ENCODE results near the gene KRI1. TPM values are rescaled to one million over a fixed set of nuclear protein-coding genes. Genes with fewer than 3 reads are reported as not detected.
"Not testable (repeated sequence)": the region's sequence is repeated elsewhere in the genome, so short reads cannot be mapped to it uniquely, and the experiment has no call there.

Gene KRI1
- total RNA-seq, 1 experiment from 2014 or later: 57.4 TPM

DNA sequence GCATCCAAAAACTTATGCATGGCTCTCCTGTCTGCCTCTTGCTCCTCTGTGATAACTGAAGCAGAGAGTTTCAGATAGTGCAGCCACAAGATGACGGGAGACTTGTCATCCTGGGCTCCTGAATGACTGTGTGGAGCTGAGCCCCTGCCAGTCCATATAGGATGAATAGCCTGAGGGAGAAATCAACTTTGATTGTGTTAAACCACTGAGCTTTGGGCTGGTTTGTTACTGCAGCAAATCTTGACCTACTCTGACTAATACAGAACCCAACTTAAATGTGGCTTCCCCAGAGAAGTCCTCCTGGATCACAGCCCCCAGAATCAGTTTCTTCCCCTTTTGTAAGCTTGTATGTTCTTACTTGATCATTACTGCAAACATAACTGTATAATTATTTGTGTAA, 33.4 kb downstream of the KRI1 start:
- peaks cover 16% of the 10 kb centered on the region for H3K27me3 Mint-ChIP-seq (ENCODE audit: low read depth)
- no peak overlapping the region for H3K23ac ChIP-seq (ENCODE audit: insufficient read length, low read depth, low read length)
- no peak overlapping the region for H3K4me3 Mint-ChIP-seq
- H3K36me3 Mint-ChIP-seq (ENCODE audit: insufficient read depth in 1 of 3, low read depth in 3 of 3): no peaks in the 10 kb centered on the region
- no peak overlapping the region for H2BK15ac ChIP-seq (ENCODE audit: low read depth, low read length)
- no peak overlapping the region for H2AK5ac ChIP-seq (ENCODE audit: insufficient read length, low read length)
- no peak overlapping the region for H2BK20ac ChIP-seq (ENCODE audit: low read depth, low read length, poor library complexity, severe bottlenecking)
- H3K4me1 ChIP-seq (ENCODE audit: insufficient read depth, low read length): no peaks in the 10 kb centered on the region
- H3K4me1 Mint-ChIP-seq: no peaks in the 10 kb centered on the region
- no peak overlapping the region for H3K27ac ChIP-seq (ENCODE audit: insufficient read length, low read depth, low read length)
- H3K4ac ChIP-seq (ENCODE audit: low read depth, low read length): no peak overlapping the region
- H3K9ac ChIP-seq (ENCODE audit: extremely low read depth, insufficient read length, low read length): no peak overlapping the region
- WGBS (ENCODE audit: extremely low coverage, insufficient read length, low lambda C conversion rate): no CpG with 5 or more reads among the region's 1 CpG
- no peak overlapping the region for H4K91ac ChIP-seq (ENCODE audit: insufficient read length, low read depth, low read length)
- H3K18ac ChIP-seq (ENCODE audit: insufficient read length, low read depth, low read length): no peak overlapping the region
- H4K5ac ChIP-seq (ENCODE audit: insufficient read length, low read depth, low read length): no peak overlapping the region
- no peak overlapping the region for H2AFZ ChIP-seq (ENCODE audit: low read length)
- H4K8ac ChIP-seq (replicated peaks; ENCODE audit: insufficient read length, low read depth, low read length): no peak overlapping the region
- no peak overlapping the region for H3K56ac ChIP-seq (ENCODE audit: insufficient read length, low read depth, low read length)
- H3K9me3 ChIP-seq (ENCODE audit: control insufficient read depth, low read depth, low read length): no peaks in the 10 kb centered on the region
- no peak overlapping the region for H3K4me2 ChIP-seq (ENCODE audit: insufficient read depth, insufficient read length, low read length)
- H3K27me3 ChIP-seq (ENCODE audit: insufficient read depth, low read length): no peaks in the 10 kb centered on the region
- no peak overlapping the region for H2BK12ac ChIP-seq (ENCODE audit: insufficient read length, low read depth, low read length)
- no peaks in the 10 kb centered on the region for H3K79me2 ChIP-seq (ENCODE audit: insufficient read depth, low read length)
- H2BK120ac ChIP-seq (ENCODE audit: low read depth, low read length, poor library complexity, severe bottlenecking): no peak overlapping the region
- H4K20me1 ChIP-seq (ENCODE audit: control insufficient read depth, insufficient read depth, insufficient read length): no peaks in the 10 kb centered on the region
- no peaks in the 10 kb centered on the region for H3K79me1 ChIP-seq (ENCODE audit: insufficient read depth, low read depth, low read length, poor library complexity, severe bottlenecking)
- no peak overlapping the region for H3K14ac ChIP-seq (ENCODE audit: insufficient read depth, low read length)
- no peaks in the 10 kb centered on the region for H3K9me3 Mint-ChIP-seq
- no peak overlapping the region for H3T11ph ChIP-seq (ENCODE audit: low read length)
- DNase-seq: no peak
- H3K27ac Mint-ChIP-seq: no peak overlapping the region
- no peak overlapping the region for H2BK5ac ChIP-seq (ENCODE audit: insufficient read length, low read length)
- H3K23me2 ChIP-seq (ENCODE audit: insufficient read length, low read depth, low read length, poor library complexity, severe bottlenecking): no peaks in the 10 kb centered on the region
- TF ChIP-seq, protein P1, sequence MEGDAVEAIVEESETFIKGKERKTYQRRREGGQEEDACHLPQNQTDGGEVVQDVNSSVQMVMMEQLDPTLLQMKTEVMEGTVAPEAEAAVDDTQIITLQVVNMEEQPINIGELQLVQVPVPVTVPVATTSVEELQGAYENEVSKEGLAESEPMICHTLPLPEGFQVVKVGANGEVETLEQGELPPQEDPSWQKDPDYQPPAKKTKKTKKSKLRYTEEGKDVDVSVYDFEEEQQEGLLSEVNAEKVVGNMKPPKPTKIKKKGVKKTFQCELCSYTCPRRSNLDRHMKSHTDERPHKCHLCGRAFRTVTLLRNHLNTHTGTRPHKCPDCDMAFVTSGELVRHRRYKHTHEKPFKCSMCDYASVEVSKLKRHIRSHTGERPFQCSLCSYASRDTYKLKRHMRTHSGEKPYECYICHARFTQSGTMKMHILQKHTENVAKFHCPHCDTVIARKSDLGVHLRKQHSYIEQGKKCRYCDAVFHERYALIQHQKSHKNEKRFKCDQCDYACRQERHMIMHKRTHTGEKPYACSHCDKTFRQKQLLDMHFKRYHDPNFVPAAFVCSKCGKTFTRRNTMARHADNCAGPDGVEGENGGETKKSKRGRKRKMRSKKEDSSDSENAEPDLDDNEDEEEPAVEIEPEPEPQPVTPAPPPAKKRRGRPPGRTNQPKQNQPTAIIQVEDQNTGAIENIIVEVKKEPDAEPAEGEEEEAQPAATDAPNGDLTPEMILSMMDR (conservative IDR thresholded peaks at IDR 0.05): no peak

GRCh38 chr19:10526887-10527286, 38.9 kb downstream of the KRI1 start:
- H3K14ac ChIP-seq (ENCODE audit: insufficient read depth, low read length); H3K23ac ChIP-seq (ENCODE audit: insufficient read length, low read depth, low read length); H3K9ac ChIP-seq (ENCODE audit: extremely low read depth, insufficient read length, low read length); H3K27me3 Mint-ChIP-seq (ENCODE audit: low read depth); H2AFZ ChIP-seq (ENCODE audit: low read length); H3K9me3 Mint-ChIP-seq; H2BK12ac ChIP-seq (ENCODE audit: insufficient read length, low read depth, low read length); H2BK5ac ChIP-seq (ENCODE audit: insufficient read length, low read length); H3K4me3 Mint-ChIP-seq; H3K56ac ChIP-seq (ENCODE audit: insufficient read length, low read depth, low read length); H2BK15ac ChIP-seq (ENCODE audit: low read depth, low read length); H3K27me3 ChIP-seq (ENCODE audit: insufficient read depth, low read length); H3K18ac ChIP-seq (ENCODE audit: insufficient read length, low read depth, low read length); H3K4ac ChIP-seq (ENCODE audit: low read depth, low read length); H3K27ac ChIP-seq (ENCODE audit: insufficient read length, low read depth, low read length); H3K4me2 ChIP-seq (ENCODE audit: insufficient read depth, insufficient read length, low read length); H4K8ac ChIP-seq (replicated peaks; ENCODE audit: insufficient read length, low read depth, low read length); H4K5ac ChIP-seq (ENCODE audit: insufficient read length, low read depth, low read length); H3T11ph ChIP-seq (ENCODE audit: low read length); H4K91ac ChIP-seq (ENCODE audit: insufficient read length, low read depth, low read length); H3K9me3 ChIP-seq (ENCODE audit: control insufficient read depth, low read depth, low read length); H2BK20ac ChIP-seq (ENCODE audit: low read depth, low read length, poor library complexity, severe bottlenecking); H2AK5ac ChIP-seq (ENCODE audit: insufficient read length, low read length); H3K36me3 Mint-ChIP-seq (ENCODE audit: insufficient read depth in 1 of 3, low read depth in 3 of 3); H3K4me1 Mint-ChIP-seq; H3K79me2 ChIP-seq (ENCODE audit: insufficient read depth, low read length); H3K4me1 ChIP-seq (ENCODE audit: insufficient read depth, low read length); H3K27ac Mint-ChIP-seq; H4K20me1 ChIP-seq (ENCODE audit: control insufficient read depth, insufficient read depth, insufficient read length); H2BK120ac ChIP-seq (ENCODE audit: low read depth, low read length, poor library complexity, severe bottlenecking); H3K23me2 ChIP-seq (ENCODE audit: insufficient read length, low read depth, low read length, poor library complexity, severe bottlenecking); DNase-seq; H3K79me1 ChIP-seq (ENCODE audit: insufficient read depth, low read depth, low read length, poor library complexity, severe bottlenecking): not testable (repeated sequence)
- no CpG with 5 or more reads among the region's 8 CpGs for WGBS (ENCODE audit: extremely low coverage, insufficient read length, low lambda C conversion rate)
